Adrenal gland (tissue), 12 donors: ENCODE measurements around the gene C16orf96. TPM values are rescaled to one million over a fixed set of nuclear protein-coding genes. Genes with fewer than 3 reads are reported as not detected.
A peak's percentile ranks its signal among the peaks of the same experiment; 100 is the strongest.

Experiments used
- DNase-seq, 7 donors: peaks; one replicate each; pipeline ENCODE4 v3.0.0-alpha.2; 2019 to 2020
- H3K27ac ChIP-seq, 5 donors: fragments of 200-600 bp; sonication (generic) in 4 of 5; 1 replicate in 3 of 5; 2 replicates in 2 of 5; pipeline versions ENCODE4 v1.5.1 to v1.8.0; 2016 to 2020; ENCODE audit warnings: mild to moderate bottlenecking in 1 of 5
- H3K27me3 ChIP-seq: fragments of 200-600 bp; 2 replicates; pipeline ENCODE4 v1.8.0; 2021
- H3K36me3 ChIP-seq, 2 donors: fragments of 200-600 bp; replicated peaks in 1 of 2; 1 replicate in 1 of 2; 2 replicates in 1 of 2; pipeline versions ENCODE4 v1.5.1 to v1.8.0; 2018 to 2022
- H3K4me1 ChIP-seq, 2 donors: fragments of 200-600 bp; replicated peaks in 1 of 2; 1 replicate in 1 of 2; 2 replicates in 1 of 2; pipeline versions ENCODE4 v1.5.1 to v1.8.0; 2018 to 2021
- H3K4me3 ChIP-seq, 4 donors: fragments of 200-600 bp; sonication (generic) in 3 of 4; one replicate each; pipeline ENCODE4 v1.5.1; 2016 to 2018
- H3K9me3 ChIP-seq, 3 donors: fragments of 200-600 bp; sonication (generic) in 1 of 3; replicated peaks in 1 of 3; 1 replicate in 2 of 3; 2 replicates in 1 of 3; pipeline versions ENCODE4 v1.5.1 to v1.8.0; 2016 to 2021
- POLR2A ChIP-seq, 2 donors: fragments of 450-650 bp; IDR thresholded peaks; one replicate each; pipeline ENCODE4 v1.6.1; 2017; ENCODE audit warnings: antibody characterized with exemption in 2 of 2, mild to moderate bottlenecking in 2 of 2, moderate library complexity in 1 of 2
- WGBS, 4 donors: extraction: QIAGEN DNeasy Blood & Tissue Kit in 2 of 4; methylation state at CpG; one replicate each; pipeline versions ENCODE4 v1.1.5 to v1.1.7; 2013 to 2017; 5-methylcytosine and 5-hydroxymethylcytosine counted together
- intact Hi-C, 2 donors: fragments of 100-400 bp; cut with DNase I; formaldehyde crosslinking; loops; one replicate each; pipeline versions ENCODE4 v1.14.1 to v1.15.0; 2022 to 2023
- polyA plus RNA-seq, 3 donors: library from polyadenylated mRNA; stranded (reverse); fragments of 200-250 nt in 2 of 3; fragments of 350-450 nt in 1 of 3; fragmentation: Illumina TruSeq in 1 of 3; extraction: RNeasy Lipid Tissue Mini Kit (QIAGEN cat#74804) in 1 of 3; gene quantifications; one replicate each; pipeline ENCODE4 v1.2.3, GENCODE V29; 2013 to 2014
- total RNA-seq, 9 donors: library from RNA; depleted of rRNA in 4 of 9; stranded (reverse); fragments of >200 nt in 4 of 9; fragments of 120-200 nt in 1 of 9; fragmentation: NEBNext Ultra II Directional in 1 of 9; extraction: Animal tissue kit (Norgen Biotek cat#: 25700) in 1 of 9; gene quantifications; one replicate each; pipeline versions ENCODE4 v1.1.0 to v1.2.4, GENCODE V29; 2013 to 2023
- TF ChIP-seq, protein P1 (sequence below), 6 experiments: fragments of 450-650 bp in 4 of 6; fragments of 200-600 bp in 2 of 6; sonication (generic) in 1 of 6; IDR thresholded peaks; 1 replicate in 5 of 6; 2 replicates in 1 of 6; pipeline versions ENCODE4 v1.5.1 to v1.8.0; 2016 to 2021; ENCODE audit warnings: antibody characterized with exemption in 6 of 6, mild to moderate bottlenecking in 2 of 6, moderate library complexity in 1 of 6
- donor health status: healthy with polysubstance abuse.
- donor health status: Bipolar disorder and iron deficiency.
- donor health status: DM: yes; HTN: yes; CAD: no.
- donor health status: DM: no; HTN: no; CAD: no.
- donor health status: DM: no; HTN: no; CAD: no.
- donor health status: DM: yes; HTN: yes; CAD: no.

Gene C16orf96
- total and polyA plus RNA-seq, 12 donors, result 0.07 to 0.61 (median 0.28) TPM; not detected in 1

DNA sequence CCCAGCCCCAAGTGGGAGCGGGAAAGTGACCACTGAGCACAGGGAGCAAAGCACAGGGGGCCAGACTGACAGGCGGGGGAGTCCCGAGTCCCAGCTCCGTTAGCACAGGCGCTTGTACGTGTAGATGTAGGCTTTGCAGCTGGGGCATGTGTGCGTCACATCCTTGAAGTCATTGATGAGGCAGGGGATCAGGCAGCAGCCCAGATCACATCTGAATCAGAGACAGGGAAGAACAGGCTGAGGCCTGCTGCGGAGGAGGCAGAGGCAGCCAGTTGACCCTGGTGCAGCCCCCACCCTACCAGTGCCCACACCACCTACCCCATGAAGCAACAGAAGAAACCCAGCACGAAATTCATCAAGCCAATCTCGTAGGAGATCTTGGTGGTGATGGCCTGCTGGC lies 43.7 kb upstream of the C16orf96 start:
- DNase-seq, result no peak
- intact Hi-C loops, result no loop called here

DNA sequence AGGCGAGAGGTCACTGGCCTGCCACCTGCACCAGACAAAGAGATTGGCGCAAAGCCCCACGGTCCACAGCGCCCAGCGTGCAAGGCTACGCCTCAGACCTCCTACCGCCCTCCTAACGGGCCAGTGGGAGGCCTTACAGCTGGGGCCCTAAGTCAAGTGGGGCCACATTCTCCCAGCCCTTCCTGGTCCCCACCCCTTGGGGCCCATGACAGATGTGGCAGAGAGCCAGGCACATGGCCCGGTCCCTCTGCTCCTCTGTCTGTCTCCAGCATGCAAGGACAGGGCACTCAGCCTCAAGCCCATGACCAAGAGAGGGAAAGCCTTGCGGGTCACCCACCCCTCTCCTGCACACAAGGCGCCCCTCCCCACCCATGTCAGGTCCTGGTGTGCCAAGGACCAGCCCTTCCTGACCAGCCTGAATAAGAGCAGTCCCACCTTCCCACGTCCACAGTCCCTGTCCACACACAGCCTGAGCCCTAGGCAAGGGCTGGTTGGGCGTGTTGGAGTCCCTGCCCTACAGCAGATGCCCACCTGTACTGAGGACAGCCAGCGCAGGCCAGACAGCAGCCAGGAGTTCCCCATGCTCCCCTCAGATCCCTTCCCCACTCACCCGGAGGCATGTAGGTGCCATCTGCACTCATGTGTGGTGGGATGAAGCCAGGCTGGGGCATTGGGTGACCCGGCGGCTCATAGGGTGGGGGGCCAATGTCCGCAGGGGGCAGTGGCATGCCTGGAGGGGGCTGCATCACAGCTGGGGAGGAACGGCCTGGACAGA lies 42.9 kb upstream of the C16orf96 start:
- H3K4me1 ChIP-seq, result peaks cover 20 to 44% of the 10 kb centered on the region in 2 donors
- intact Hi-C loops, result no loop called here
- no peak for DNase-seq

More for the DNA sequence above, 43.7 kb upstream of the C16orf96 start:
- no peaks in the 10 kb centered on the region for H3K27me3 ChIP-seq
- peaks cover 0 to 60% of the 10 kb centered on the region in 2 donors for H3K36me3 ChIP-seq
- peaks cover 20 to 44% of the 10 kb centered on the region in 2 donors for H3K4me1 ChIP-seq
- no peak overlapping the region for H3K4me3 ChIP-seq
- H3K27ac ChIP-seq, result no peak overlapping the region
- H3K9me3 ChIP-seq, result no peaks in the 10 kb centered on the region
- WGBS, 4 donors, result 88 to 97% (median 94%) methylated on average over 7 to 10 of the region's 10 CpGs
- TF ChIP-seq POLR2A (IDR thresholded peaks at IDR 0.05), result no peak
- TF ChIP-seq, protein P1, sequence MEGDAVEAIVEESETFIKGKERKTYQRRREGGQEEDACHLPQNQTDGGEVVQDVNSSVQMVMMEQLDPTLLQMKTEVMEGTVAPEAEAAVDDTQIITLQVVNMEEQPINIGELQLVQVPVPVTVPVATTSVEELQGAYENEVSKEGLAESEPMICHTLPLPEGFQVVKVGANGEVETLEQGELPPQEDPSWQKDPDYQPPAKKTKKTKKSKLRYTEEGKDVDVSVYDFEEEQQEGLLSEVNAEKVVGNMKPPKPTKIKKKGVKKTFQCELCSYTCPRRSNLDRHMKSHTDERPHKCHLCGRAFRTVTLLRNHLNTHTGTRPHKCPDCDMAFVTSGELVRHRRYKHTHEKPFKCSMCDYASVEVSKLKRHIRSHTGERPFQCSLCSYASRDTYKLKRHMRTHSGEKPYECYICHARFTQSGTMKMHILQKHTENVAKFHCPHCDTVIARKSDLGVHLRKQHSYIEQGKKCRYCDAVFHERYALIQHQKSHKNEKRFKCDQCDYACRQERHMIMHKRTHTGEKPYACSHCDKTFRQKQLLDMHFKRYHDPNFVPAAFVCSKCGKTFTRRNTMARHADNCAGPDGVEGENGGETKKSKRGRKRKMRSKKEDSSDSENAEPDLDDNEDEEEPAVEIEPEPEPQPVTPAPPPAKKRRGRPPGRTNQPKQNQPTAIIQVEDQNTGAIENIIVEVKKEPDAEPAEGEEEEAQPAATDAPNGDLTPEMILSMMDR (IDR thresholded peaks at IDR 0.05), result no peak

GRCh38 chr16:4513881-4514280 lies 42.3 kb upstream of the C16orf96 start:
- H3K36me3 ChIP-seq, result peaks cover 0 to 46% of the 10 kb centered on the region in 2 donors
- TF ChIP-seq, protein P1 (IDR thresholded peaks at IDR 0.05), result no peak
- no peak for TF ChIP-seq POLR2A (IDR thresholded peaks at IDR 0.05)
- H3K9me3 ChIP-seq, result no peaks in the 10 kb centered on the region
- intact Hi-C loops, result no loop called here
- 85 to 100% (median 97%) methylated on average over 3 to 7 of the region's 7 CpGs for WGBS, 4 donors
- H3K27me3 ChIP-seq, result no peaks in the 10 kb centered on the region
- peaks cover 20 to 44% of the 10 kb centered on the region in 2 donors for H3K4me1 ChIP-seq
- H3K27ac ChIP-seq, result peak overlapping the region in 3 of 5 donors; percentile 49 to 78 (median 53)
- no peak for DNase-seq
- no peak overlapping the region for H3K4me3 ChIP-seq

More for the DNA sequence above, 42.9 kb upstream of the C16orf96 start:
- TF ChIP-seq, protein P1 (IDR thresholded peaks at IDR 0.05), result no peak
- TF ChIP-seq POLR2A (IDR thresholded peaks at IDR 0.05), result no peak
- Histone ChIP-seq H3K36me3 (peaks cover 0 to 52% of the 10 kb centered on the region in 2 donors), H3K27ac (peak overlapping the region in 2 of 5 donors; percentile 49 to 78), H3K9me3 (no peaks in the 10 kb centered on the region), H3K27me3 (no peaks in the 10 kb centered on the region), H3K4me3 (no peak overlapping the region)
- 79 to 91% (median 86%) methylated on average over 7 to 19 of the region's 19 CpGs for WGBS, 4 donors

DNA sequence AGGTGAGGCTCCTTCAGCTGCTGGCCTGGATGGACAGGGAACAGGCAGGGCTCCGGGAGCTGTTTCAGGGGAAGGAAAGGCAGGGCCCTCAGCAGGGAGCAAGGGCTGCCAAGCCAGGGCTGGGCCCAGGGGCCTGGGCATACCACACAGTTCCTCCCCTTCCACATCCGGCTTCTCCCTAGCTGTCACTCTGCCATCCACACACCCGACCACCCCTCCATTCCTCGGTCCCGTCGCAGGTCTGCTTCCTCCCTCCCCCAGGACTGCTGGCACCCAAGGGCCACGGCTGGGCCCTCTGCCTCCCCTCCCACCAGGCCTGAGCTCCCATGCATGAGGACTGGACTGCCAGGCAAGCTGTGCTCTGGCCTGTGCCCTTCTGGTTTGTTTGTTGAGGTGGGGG lies 41.5 kb upstream of the C16orf96 start:
- Histone ChIP-seq H3K36me3 (peaks cover 0 to 39% of the 10 kb centered on the region in 2 donors), H3K27ac (peak overlapping the region; percentile 24 to 78 (median 49)), H3K4me3 (no peak overlapping the region), H3K9me3 (no peaks in the 10 kb centered on the region), H3K4me1 (peaks cover 20 to 44% of the 10 kb centered on the region in 2 donors), H3K27me3 (no peaks in the 10 kb centered on the region)
- TF ChIP-seq POLR2A (IDR thresholded peaks at IDR 0.05), result no peak
- TF ChIP-seq, protein P1 (IDR thresholded peaks at IDR 0.05), result no peak
- intact Hi-C loops, result no loop called here
- no peak for DNase-seq
- WGBS, 4 donors, result 45 to 61% (median 59%) methylated on average over 6 to 7 of the region's 7 CpGs
